GM12878 (cell line): Measurements from ENCODE around the gene APLP2. TPM values are rescaled to one million over a fixed set of nuclear protein-coding genes. Genes with fewer than 3 reads are reported as not detected.

ENCODE experiments used
- ATAC-seq: fragments of 200-7000 bp; cut with Tn5 transposase; 3 replicates; pipeline ENCODE4 v1.9.1; 2020; ENCODE audit warnings: mild to moderate bottlenecking, moderate library complexity
- BruUV-seq: library from RNA; stranded (reverse); fragments of 400-500 nt; replicated peaks from 2 replicates; lab custom pipeline; 2021; lab: Mats Ljungman, UMichigan
- CTCF ChIA-PET: fragments of 300-600 bp; sonication (Branson Sonifier 250); formaldehyde crosslinking; extraction: SDS; loops from one replicate; lab custom pipeline; 2021; ENCODE audit warnings: inconsistent platforms; lab: Yijun Ruan, JAX
- POLR2A ChIA-PET: fragments of 350-600 bp; formaldehyde crosslinking; extraction: SDS; loops from one replicate; lab custom pipeline; 2021; ENCODE audit warnings: inconsistent platforms; lab: Charles Lee
- RAD21 ChIA-PET: fragments of 300-600 bp; sonication (Branson Sonifier 250); formaldehyde crosslinking; loops from one replicate; lab custom pipeline; 2023; ENCODE audit warnings: antibody characterized with exemption; ENCODE audit not compliant: unreplicated experiment; lab: Charles Lee
- SMC1A ChIA-PET: fragments of 300-600 bp; sonication (Branson Sonifier 250); formaldehyde crosslinking; loops from one replicate; lab custom pipeline; 2023; ENCODE audit not compliant: unreplicated experiment, uncharacterized antibody; lab: Charles Lee
- DNase-seq: peaks from one replicate; pipeline ENCODE4 v3.0.0-alpha.2; 2011; ENCODE audit warnings: low read depth, low spot score
- FAIRE-seq: peaks from 3 replicates; lab custom pipeline; 2011; peaks lifted over from hg19 to GRCh38; lab: Jason Lieb, UNC
- H2AFZ ChIP-seq: 2 replicates; pipeline ENCODE4 v1.6.0; 2011; ENCODE audit warnings: low read depth, low read length, control low read depth; ENCODE audit not compliant: control insufficient read depth
- H3K27ac ChIP-seq: 2 replicates; pipeline ENCODE4 v1.5.1; 2011; ENCODE audit warnings: control low read depth; ENCODE audit not compliant: control insufficient read depth, insufficient read depth
- H3K27me3 ChIP-seq, 2 experiments: replicated peaks in 1 of 2; 2 replicates each; pipeline versions ENCODE4 v1.6.0 to v1.6.1; 2011; ENCODE audit warnings: low read length in 1 of 2; ENCODE audit not compliant: control insufficient read depth in 2 of 2, insufficient read depth in 2 of 2
- H3K36me3 ChIP-seq, 2 experiments: 2 replicates each; pipeline ENCODE4 v1.5.1; 2011; ENCODE audit warnings: low read length in 1 of 2; ENCODE audit not compliant: control insufficient read depth in 2 of 2, insufficient read depth in 2 of 2
- H3K4me1 ChIP-seq: 2 replicates; pipeline ENCODE4 v1.6.1; 2011; ENCODE audit warnings: mild to moderate bottlenecking, low read length, moderate library complexity, mixed read lengths; ENCODE audit not compliant: control insufficient read depth, insufficient read depth
- H3K4me2 ChIP-seq: 2 replicates; pipeline ENCODE4 v1.6.0; 2011; ENCODE audit warnings: control low read depth; ENCODE audit not compliant: control insufficient read depth, insufficient read depth
- H3K4me3 ChIP-seq: fragments of 200-600 bp; sonication (generic); 2 replicates; pipeline ENCODE4 v1.5.1; 2016
- H3K79me2 ChIP-seq: 2 replicates; pipeline ENCODE4 v1.6.0; 2011; ENCODE audit warnings: low read length; ENCODE audit not compliant: control insufficient read depth, insufficient read depth
- H3K9ac ChIP-seq: 2 replicates; pipeline ENCODE4 v1.8.0; 2011; ENCODE audit warnings: low read length, control low read depth, mixed read lengths; ENCODE audit not compliant: control insufficient read depth, insufficient read depth
- H3K9me3 ChIP-seq: replicated peaks from 3 replicates; pipeline ENCODE4 v1.5.1; 2011; ENCODE audit warnings: mild to moderate bottlenecking, low read length; ENCODE audit not compliant: control insufficient read depth, insufficient read depth
- H4K20me1 ChIP-seq: 2 replicates; pipeline ENCODE4 v1.6.0; 2011; ENCODE audit not compliant: control insufficient read depth, insufficient read depth
- ETV6 ChIP-seq, 2 experiments: fragments of 450-650 bp in 1 of 2; IDR thresholded peaks in 1 of 2; conservative IDR thresholded peaks in 1 of 2; 2 replicates each; pipeline ENCODE4 v1.6.1; 2014; ENCODE audit warnings: antibody characterized with exemption in 1 of 2, borderline replicate concordance in 1 of 2, low read depth in 1 of 2, mild to moderate bottlenecking in 1 of 2, moderate library complexity in 1 of 2
- HSF1 ChIP-seq: fragments of 150-350 bp; IDR thresholded peaks from 2 replicates; pipeline ENCODE4 v1.6.1; 2014; ENCODE audit warnings: mild to moderate bottlenecking, low read depth, low read length
- MTA3 ChIP-seq: IDR thresholded peaks from 2 replicates; pipeline ENCODE4 v1.6.1; 2012; ENCODE audit warnings: low read length, inconsistent platforms, borderline replicate concordance
- NFIC ChIP-seq: IDR thresholded peaks from 2 replicates; pipeline ENCODE4 v1.6.1; 2012; ENCODE audit warnings: low read depth, mild to moderate bottlenecking, inconsistent platforms, low read length, moderate library complexity
- POU2F2 ChIP-seq: IDR thresholded peaks from 3 replicates; pipeline ENCODE4 v1.6.1; 2011; ENCODE audit warnings: low read depth, mild to moderate bottlenecking, low read length, borderline replicate concordance
- RAD21 ChIP-seq: IDR thresholded peaks from 2 replicates; pipeline ENCODE4 v1.6.1; 2011; ENCODE audit warnings: mild to moderate bottlenecking, low read depth, low read length, moderate library complexity; ENCODE audit not compliant: insufficient read depth
- SIN3A ChIP-seq: IDR thresholded peaks from 2 replicates; pipeline ENCODE4 v1.6.1; 2012; ENCODE audit warnings: low read depth, low read length, improper control_type of control experiment
- SMC3 ChIP-seq: IDR thresholded peaks from 2 replicates; pipeline ENCODE4 v1.6.1; 2011; ENCODE audit warnings: low read length, improper control_type of control experiment, borderline replicate concordance
- SP1 ChIP-seq: IDR thresholded peaks from one replicate; pipeline ENCODE4 v1.6.1; 2011; ENCODE audit warnings: low read depth, low read length
- YY1 ChIP-seq: IDR thresholded peaks from 2 replicates; pipeline ENCODE4 v1.6.1; 2011; ENCODE audit warnings: low read depth, mild to moderate bottlenecking, low read length
- ZBED1 ChIP-seq: IDR thresholded peaks from 2 replicates; pipeline ENCODE4 v1.6.1; 2016; ENCODE audit warnings: borderline replicate concordance
- ZNF207 ChIP-seq: fragments of 450-650 bp; IDR thresholded peaks from 2 replicates; pipeline ENCODE4 v1.6.1; 2014; ENCODE audit warnings: antibody characterized with exemption, mild to moderate bottlenecking, borderline replicate concordance
- ZNF384 ChIP-seq: IDR thresholded peaks from 2 replicates; pipeline ENCODE4 v1.6.1; 2012; ENCODE audit warnings: low read depth, mild to moderate bottlenecking, low read length, improper control_type of control experiment, borderline replicate concordance
- WGBS: methylation state at CpG from one replicate; pipeline ENCODE4 v1.1.6; 2016; ENCODE audit warnings: low lambda C conversion rate; ENCODE audit not compliant: insufficient replicate concordance, insufficient coverage; ENCODE audit errors: missing lambda C conversion rate; 5-methylcytosine and 5-hydroxymethylcytosine counted together
- in situ Hi-C: fragments of 300-500 bp; cut with MboI; formaldehyde crosslinking; loops from 9 replicates; pipeline ENCODE4 v1.14.3; 2018; ENCODE audit warnings: mixed read lengths
- intact Hi-C: fragments of 100-400 bp; cut with micrococcal nuclease; formaldehyde crosslinking; loops from one replicate; pipeline ENCODE4 v1.14.2; 2022; ENCODE audit not compliant: unreplicated experiment
- polyA plus RNA-seq, 11 experiments: library from polyadenylated mRNA; depleted of rRNA in 4 of 11; unstranded in 6 of 11; stranded (reverse) in 5 of 11; fragments of >200 nt; fragmentation: Nextera tagmentation in 4 of 11; fragmentation: Illumina TruSeq in 1 of 11; extraction: Ambion mirVana in 4 of 11; extraction: Trizol in 1 of 11; gene quantifications; 1 replicate in 1 of 11; 2 replicates in 10 of 11; pipeline versions ENCODE4 v1.2.1 to v1.2.3, GENCODE V29; 2011 to 2016; ENCODE audit warnings: inconsistent platforms in 2 of 11, missing spikeins in 2 of 11, low read depth in 1 of 11
- total RNA-seq, 4 experiments: library from RNA; depleted of rRNA in 3 of 4; stranded (reverse); fragments of >200 nt in 3 of 4; fragmentation: Illumina TruSeq in 1 of 4; extraction: Trizol in 1 of 4; gene quantifications; 2 replicates each; pipeline versions ENCODE4 v1.2.1 to v1.2.3, GENCODE V29; 2013 to 2021
- TF ChIP-seq, protein P1 (sequence below), 3 experiments: IDR thresholded peaks in 2 of 3; conservative IDR thresholded peaks in 1 of 3; 2 replicates each; pipeline ENCODE4 v1.5.1; 2011; ENCODE audit warnings: low read depth in 3 of 3, low read length in 3 of 3, mild to moderate bottlenecking in 3 of 3, control low read depth in 2 of 3, moderate library complexity in 2 of 3, inconsistent platforms in 1 of 3, mixed read lengths in 1 of 3; ENCODE audit not compliant: control insufficient read depth in 2 of 3, insufficient read depth in 1 of 3; ENCODE audit errors: extremely low read depth in 1 of 3

The APLP2 gene
- total and polyA plus RNA-seq, 10 of the 15 experiments (the other 5 are each of a cell fraction or from before 2014, with no cell fraction given) = 2.3 to 38.8 (median 21.3) TPM

DNA sequence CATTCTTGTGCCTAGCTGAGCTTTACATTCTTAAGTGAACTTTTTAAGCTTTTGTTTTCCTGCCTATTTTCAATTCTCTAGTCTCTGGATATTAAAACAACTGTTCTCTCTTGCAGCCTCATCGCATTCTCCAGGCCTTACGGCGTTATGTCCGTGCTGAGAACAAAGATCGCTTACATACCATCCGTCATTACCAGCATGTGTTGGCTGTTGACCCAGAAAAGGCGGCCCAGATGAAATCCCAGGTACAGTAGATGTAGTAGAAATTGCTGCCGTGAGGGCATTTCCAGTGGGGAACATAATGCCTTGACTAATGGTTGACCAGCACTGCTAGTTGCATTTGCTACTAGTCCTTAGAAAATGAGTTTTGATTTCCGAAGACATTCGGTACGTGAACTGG, 60.2 kb downstream of the APLP2 start (continued):
- TF ChIP-seq ZNF207 (no peak), NFIC (no peak)
- TF ChIP-seq, all 136 proteins: peak for 0

GRCh38 chr11:130131961-130132850, 62.5 kb downstream of the APLP2 start:
- ATAC-seq (peak; percentile 94), DNase-seq (peak; percentile 15), FAIRE-seq (peak; percentile 96)
- no peak overlapping the region for H2AFZ ChIP-seq
- in situ Hi-C loops = loop anchor here (5.0 kb wide), 1 partner anchor 210 kb away; no protein-coding TSS in a partner anchor
- H3K9ac ChIP-seq = no peak overlapping the region
- no peaks in the 10 kb centered on the region for H4K20me1 ChIP-seq
- H3K9me3 ChIP-seq = no peaks in the 10 kb centered on the region
- no peaks in the 10 kb centered on the region for H3K27me3 ChIP-seq
- CTCF ChIA-PET = interaction anchor here (0.6 to 10.5 kb wide), 67 partner anchors 10 to 1998 kb away, joined by 3 to 400 read pairs (median 4); partner anchors contain the start of genes NFRKB and PRDM10
- no peaks in the 10 kb centered on the region; a peak in 1 of 4 replicates for H3K36me3 ChIP-seq
- SMC1A ChIA-PET = interaction anchor here (0.6 to 5.0 kb wide), 49 partner anchors 9 to 1531 kb away, joined by 3 to 130 read pairs (median 3); partner anchors contain the start of gene PRDM10
- H3K4me3 ChIP-seq = no peak overlapping the region
- POLR2A ChIA-PET = interaction anchor here (0.6 to 2.5 kb wide), 4 partner anchors 9 to 211 kb away, joined by 3 to 5 read pairs (median 4); no protein-coding TSS in a partner anchor
- intact Hi-C loops = loop anchor here (1.0 to 5.0 kb wide), 3 partner anchors 60 to 365 kb away; no protein-coding TSS in a partner anchor
- no peaks in the 10 kb centered on the region for H3K79me2 ChIP-seq
- H3K4me2 ChIP-seq = no peak overlapping the region
- no TSS peak for BruUV-seq
- RAD21 ChIA-PET = interaction anchor here (0.7 to 5.2 kb wide), 48 partner anchors 8 to 1523 kb away, joined by 3 to 209 read pairs (median 4); partner anchors contain the start of genes NFRKB, PRDM10 and ST14
- no peak overlapping the region for H3K27ac ChIP-seq
- TF ChIP-seq RAD21 (peak; percentile 98), ZNF384 (peak; percentile 67; the same call in 1 of the 2 replicates), YY1 (peak; percentile 76; the same call in 1 of the 2 replicates), ZBED1 (no peak), MTA3 (no peak), SP1 (no peak), POU2F2 (0 out of 3 replicates have a peak, but pooled peaks have one; percentile 34), SMC3 (peak; percentile 91), ETV6 (conservative IDR thresholded peaks at IDR 0.05 in 1 of 2, IDR thresholded peaks at IDR 0.05 in 1 of 2; ENCODE audit: borderline replicate concordance in 1 of 2, low read depth in 1 of 2) (no peak), HSF1 (0 out of 2 replicates have a peak, but pooled peaks have one; percentile 22), SIN3A (no peak)
- TF ChIP-seq, protein P1, sequence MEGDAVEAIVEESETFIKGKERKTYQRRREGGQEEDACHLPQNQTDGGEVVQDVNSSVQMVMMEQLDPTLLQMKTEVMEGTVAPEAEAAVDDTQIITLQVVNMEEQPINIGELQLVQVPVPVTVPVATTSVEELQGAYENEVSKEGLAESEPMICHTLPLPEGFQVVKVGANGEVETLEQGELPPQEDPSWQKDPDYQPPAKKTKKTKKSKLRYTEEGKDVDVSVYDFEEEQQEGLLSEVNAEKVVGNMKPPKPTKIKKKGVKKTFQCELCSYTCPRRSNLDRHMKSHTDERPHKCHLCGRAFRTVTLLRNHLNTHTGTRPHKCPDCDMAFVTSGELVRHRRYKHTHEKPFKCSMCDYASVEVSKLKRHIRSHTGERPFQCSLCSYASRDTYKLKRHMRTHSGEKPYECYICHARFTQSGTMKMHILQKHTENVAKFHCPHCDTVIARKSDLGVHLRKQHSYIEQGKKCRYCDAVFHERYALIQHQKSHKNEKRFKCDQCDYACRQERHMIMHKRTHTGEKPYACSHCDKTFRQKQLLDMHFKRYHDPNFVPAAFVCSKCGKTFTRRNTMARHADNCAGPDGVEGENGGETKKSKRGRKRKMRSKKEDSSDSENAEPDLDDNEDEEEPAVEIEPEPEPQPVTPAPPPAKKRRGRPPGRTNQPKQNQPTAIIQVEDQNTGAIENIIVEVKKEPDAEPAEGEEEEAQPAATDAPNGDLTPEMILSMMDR (IDR thresholded peaks at IDR 0.05 in 2 of 3, conservative IDR thresholded peaks at IDR 0.05 in 1 of 3; ENCODE audit: control insufficient read depth in 2 of 3, extremely low read depth in 1 of 3, insufficient read depth in 1 of 3, low read depth in 3 of 3, low read length in 3 of 3) = peak; percentile 72 to 90 (median 89)
- WGBS = 43% methylated on average over 9 of the region's 9 CpGs
- no peaks in the 10 kb centered on the region for H3K4me1 ChIP-seq
